DOHH2 (cell line): ENCODE data around the gene TRMT11.

Experiments
- H3F3A ChIP-seq: fragments of 200-600 bp; sonication (generic), shearing (Covaris generic); 2 replicates; pipeline ENCODE4 v1.6.0; 2016; ENCODE audit warnings: antibody characterized with exemption, mild to moderate bottlenecking; ENCODE audit not compliant: control insufficient read depth, insufficient read depth
- H3K27ac ChIP-seq: fragments of 200-600 bp; sonication (generic); 2 replicates; pipeline ENCODE4 v1.5.1; 2014; ENCODE audit warnings: low read depth, mild to moderate bottlenecking, low read length, moderate library complexity
- H3K27me3 ChIP-seq: fragments of 200-600 bp; sonication (generic); 2 replicates; pipeline ENCODE4 v1.6.1; 2014; ENCODE audit warnings: mild to moderate bottlenecking, low read length, mixed read lengths; ENCODE audit not compliant: control insufficient read depth
- H3K36me3 ChIP-seq: fragments of 200-600 bp; sonication (generic); 2 replicates; pipeline ENCODE4 v1.6.1; 2014; ENCODE audit warnings: mild to moderate bottlenecking, low read length, moderate library complexity, mixed read lengths; ENCODE audit not compliant: control insufficient read depth
- H3K4me1 ChIP-seq: fragments of 200-600 bp; sonication (generic); 2 replicates; pipeline ENCODE4 v1.6.1; 2014; ENCODE audit warnings: mild to moderate bottlenecking, low read length, mixed read lengths; ENCODE audit not compliant: control insufficient read depth
- H3K4me2 ChIP-seq: fragments of 200-600 bp; sonication (generic); 2 replicates; pipeline ENCODE4 v1.6.0; 2014; ENCODE audit warnings: mild to moderate bottlenecking, low read length, moderate library complexity
- H3K4me3 ChIP-seq: fragments of 200-600 bp; sonication (generic); 2 replicates; pipeline ENCODE4 v1.5.1; 2014; ENCODE audit warnings: mild to moderate bottlenecking, low read length, mixed read lengths
- H3K79me2 ChIP-seq: fragments of 200-600 bp; sonication (generic); 2 replicates; pipeline ENCODE4 v1.6.1; 2014; ENCODE audit warnings: mild to moderate bottlenecking, low read length, mixed read lengths; ENCODE audit not compliant: control insufficient read depth
- H3K9me2 ChIP-seq: fragments of 200-600 bp; sonication (generic); replicated peaks from 2 replicates; pipeline ENCODE4 v1.6.1; 2014; ENCODE audit warnings: mild to moderate bottlenecking, low read length, mixed read lengths; ENCODE audit not compliant: control insufficient read depth
- H3K9me3 ChIP-seq: fragments of 200-600 bp; sonication (generic); 2 replicates; pipeline ENCODE4 v1.6.1; 2014; ENCODE audit warnings: antibody characterized with exemption, low read length, mixed read lengths; ENCODE audit not compliant: control insufficient read depth, insufficient read depth
- H4K20me1 ChIP-seq: fragments of 200-600 bp; sonication (generic); 2 replicates; pipeline ENCODE4 v1.6.0; 2014; ENCODE audit warnings: low read depth, mild to moderate bottlenecking, antibody characterized with exemption, low read length, moderate library complexity; ENCODE audit not compliant: control insufficient read depth, insufficient read depth
- EZH2phosphoT487 ChIP-seq: fragments of 200-600 bp; sonication (generic); IDR thresholded peaks from 2 replicates; pipeline ENCODE4 v1.6.1; 2017; ENCODE audit warnings: borderline replicate concordance, mild to moderate bottlenecking, antibody characterized with exemption, low read length, moderate library complexity, mixed read lengths
- TF ChIP-seq, protein P1 (sequence below): fragments of 200-600 bp; sonication (generic); IDR thresholded peaks from one replicate; pipeline ENCODE4 v1.5.1; 2014; ENCODE audit warnings: antibody characterized with exemption, mild to moderate bottlenecking, low read depth, low read length; ENCODE audit not compliant: poor library complexity, severe bottlenecking

The TRMT11 gene

DNA sequence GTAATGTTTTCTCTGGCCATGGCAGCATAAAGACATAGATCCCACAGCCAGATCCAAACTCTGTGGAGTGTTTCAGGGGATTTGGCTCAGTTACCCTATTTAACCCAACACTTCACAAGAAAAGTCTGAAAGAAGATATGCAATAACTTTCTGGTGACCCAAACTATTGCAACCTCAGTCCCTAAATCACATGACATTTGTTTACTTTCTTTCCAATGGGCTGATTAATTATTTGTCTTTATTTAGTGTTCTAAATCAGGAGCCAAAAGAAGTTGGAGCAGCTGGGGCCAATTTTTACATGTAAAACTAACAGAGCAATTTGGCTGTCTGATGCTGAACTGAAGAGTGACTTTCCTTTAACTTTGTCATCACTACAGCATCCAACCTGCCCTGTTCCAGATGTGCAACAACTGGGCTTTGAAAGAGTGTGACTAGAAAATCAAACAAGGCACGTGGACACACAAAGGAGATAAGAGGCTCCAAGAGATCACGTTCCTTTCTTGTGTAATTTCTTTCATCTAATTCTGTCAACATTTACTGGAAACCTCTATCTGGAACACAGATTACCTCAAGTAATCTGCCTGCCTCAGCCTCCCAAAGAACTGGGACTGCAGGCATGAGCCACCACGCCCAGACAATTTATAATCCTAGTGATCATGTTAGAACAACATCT is 90.8 kb downstream of the TRMT11 start:
- Histone ChIP-seq H3K36me3 (no peaks in the 10 kb centered on the region), H3K9me3 (no peaks in the 10 kb centered on the region), H3K27me3 (no peaks in the 10 kb centered on the region), H3F3A (no peaks in the 10 kb centered on the region), H3K27ac (no peak overlapping the region), H3K4me2 (no peak overlapping the region), H3K9me2 (no peaks in the 10 kb centered on the region), H3K4me3 (no peak overlapping the region), H3K79me2 (no peaks in the 10 kb centered on the region), H4K20me1 (no peaks in the 10 kb centered on the region), H3K4me1 (no peaks in the 10 kb centered on the region)
- no peak for TF ChIP-seq EZH2phosphoT487
- TF ChIP-seq, protein P1, sequence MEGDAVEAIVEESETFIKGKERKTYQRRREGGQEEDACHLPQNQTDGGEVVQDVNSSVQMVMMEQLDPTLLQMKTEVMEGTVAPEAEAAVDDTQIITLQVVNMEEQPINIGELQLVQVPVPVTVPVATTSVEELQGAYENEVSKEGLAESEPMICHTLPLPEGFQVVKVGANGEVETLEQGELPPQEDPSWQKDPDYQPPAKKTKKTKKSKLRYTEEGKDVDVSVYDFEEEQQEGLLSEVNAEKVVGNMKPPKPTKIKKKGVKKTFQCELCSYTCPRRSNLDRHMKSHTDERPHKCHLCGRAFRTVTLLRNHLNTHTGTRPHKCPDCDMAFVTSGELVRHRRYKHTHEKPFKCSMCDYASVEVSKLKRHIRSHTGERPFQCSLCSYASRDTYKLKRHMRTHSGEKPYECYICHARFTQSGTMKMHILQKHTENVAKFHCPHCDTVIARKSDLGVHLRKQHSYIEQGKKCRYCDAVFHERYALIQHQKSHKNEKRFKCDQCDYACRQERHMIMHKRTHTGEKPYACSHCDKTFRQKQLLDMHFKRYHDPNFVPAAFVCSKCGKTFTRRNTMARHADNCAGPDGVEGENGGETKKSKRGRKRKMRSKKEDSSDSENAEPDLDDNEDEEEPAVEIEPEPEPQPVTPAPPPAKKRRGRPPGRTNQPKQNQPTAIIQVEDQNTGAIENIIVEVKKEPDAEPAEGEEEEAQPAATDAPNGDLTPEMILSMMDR, result no peak

DNA sequence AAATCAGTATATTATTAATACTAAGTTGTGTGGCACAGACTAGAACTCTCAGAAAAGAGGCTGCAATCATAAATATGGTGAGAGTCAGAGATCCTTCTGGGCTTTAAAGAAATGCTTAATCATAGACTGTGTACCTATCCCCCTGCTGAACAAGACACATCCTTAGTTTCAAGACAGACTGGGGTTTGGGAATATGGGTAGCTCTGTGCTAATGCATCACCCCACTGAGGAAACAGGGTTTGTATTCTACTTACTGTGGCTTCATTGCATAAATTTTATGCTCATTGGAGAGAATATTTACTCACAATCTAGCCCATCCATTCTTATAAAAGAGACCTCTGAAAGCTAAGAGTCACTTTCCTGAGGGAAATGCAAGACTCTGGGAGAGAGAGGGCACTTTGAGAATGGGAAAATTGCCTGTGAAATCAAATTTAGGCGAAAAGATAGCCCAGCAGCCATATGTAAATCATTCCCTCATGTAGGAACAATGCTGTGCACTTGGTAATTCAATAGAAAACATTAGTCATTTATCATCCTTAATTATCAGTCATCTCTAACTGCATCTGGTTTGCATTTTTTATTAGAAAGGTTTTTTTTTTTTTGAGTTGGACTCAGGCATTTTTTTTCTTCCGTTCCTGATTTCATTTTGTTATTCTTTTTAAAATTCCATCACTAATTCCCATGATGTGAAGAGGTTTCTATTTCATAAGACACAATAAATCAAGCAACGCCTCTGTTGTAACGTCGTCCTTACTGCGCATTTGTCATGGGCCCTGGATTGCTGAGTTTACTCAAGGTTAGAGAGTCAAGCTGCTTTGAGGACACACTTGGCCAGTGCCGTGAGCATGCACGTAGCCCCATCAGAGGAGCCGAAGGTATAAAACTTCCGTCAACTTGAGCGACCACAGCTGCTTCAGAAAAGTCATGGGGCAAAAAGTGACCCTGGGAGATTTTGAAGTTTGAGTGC is 91.8 kb downstream of the TRMT11 start:
- no peak for TF ChIP-seq EZH2phosphoT487
- TF ChIP-seq, protein P1, result no peak
- Histone ChIP-seq H3K9me3 (no peaks in the 10 kb centered on the region), H3F3A (no peaks in the 10 kb centered on the region), H3K4me1 (no peaks in the 10 kb centered on the region), H3K79me2 (no peaks in the 10 kb centered on the region), H3K4me2 (no peak overlapping the region), H3K27me3 (no peaks in the 10 kb centered on the region), H3K36me3 (no peaks in the 10 kb centered on the region), H3K9me2 (no peaks in the 10 kb centered on the region), H3K27ac (no peak overlapping the region), H3K4me3 (no peak overlapping the region), H4K20me1 (no peaks in the 10 kb centered on the region)

DNA sequence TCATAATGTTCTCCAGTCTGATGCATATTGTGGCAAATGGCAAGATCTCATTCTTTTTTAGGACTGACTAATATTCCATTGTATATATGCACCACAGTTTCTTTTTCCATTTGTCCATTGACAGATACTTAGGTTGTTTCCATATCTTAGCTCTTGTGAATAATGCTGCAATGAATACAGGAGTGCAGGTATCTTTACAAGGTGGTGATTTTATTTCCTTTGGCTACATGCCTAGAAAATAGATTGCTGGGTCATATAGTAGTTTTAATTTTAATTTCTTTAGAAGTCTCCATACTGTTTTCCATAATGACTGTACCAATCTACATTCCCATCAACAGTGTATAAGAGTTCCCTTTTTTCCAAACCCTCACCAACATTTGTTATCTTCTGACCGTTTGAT is 97.5 kb downstream of the TRMT11 start:
- no peaks in the 10 kb centered on the region for H3K79me2 ChIP-seq

More for the DNA sequence above, 97.5 kb downstream of the TRMT11 start:
- no peaks in the 10 kb centered on the region for H3K9me2 ChIP-seq
- H3K9me3 ChIP-seq, result no peaks in the 10 kb centered on the region
- H3K4me1 ChIP-seq, result peaks cover 8% of the 10 kb centered on the region
- H3K36me3 ChIP-seq, result no peaks in the 10 kb centered on the region
- H3F3A ChIP-seq, result no peaks in the 10 kb centered on the region
- H3K4me3 ChIP-seq, result no peak overlapping the region
- H3K27me3 ChIP-seq, result no peaks in the 10 kb centered on the region
- no peak overlapping the region for H3K4me2 ChIP-seq
- no peak overlapping the region for H3K27ac ChIP-seq
- no peak for TF ChIP-seq EZH2phosphoT487
- TF ChIP-seq, protein P1, result no peak
- no peaks in the 10 kb centered on the region for H4K20me1 ChIP-seq
